ENCODE results near the gene UCK2.

UCK2 gene

DNA sequence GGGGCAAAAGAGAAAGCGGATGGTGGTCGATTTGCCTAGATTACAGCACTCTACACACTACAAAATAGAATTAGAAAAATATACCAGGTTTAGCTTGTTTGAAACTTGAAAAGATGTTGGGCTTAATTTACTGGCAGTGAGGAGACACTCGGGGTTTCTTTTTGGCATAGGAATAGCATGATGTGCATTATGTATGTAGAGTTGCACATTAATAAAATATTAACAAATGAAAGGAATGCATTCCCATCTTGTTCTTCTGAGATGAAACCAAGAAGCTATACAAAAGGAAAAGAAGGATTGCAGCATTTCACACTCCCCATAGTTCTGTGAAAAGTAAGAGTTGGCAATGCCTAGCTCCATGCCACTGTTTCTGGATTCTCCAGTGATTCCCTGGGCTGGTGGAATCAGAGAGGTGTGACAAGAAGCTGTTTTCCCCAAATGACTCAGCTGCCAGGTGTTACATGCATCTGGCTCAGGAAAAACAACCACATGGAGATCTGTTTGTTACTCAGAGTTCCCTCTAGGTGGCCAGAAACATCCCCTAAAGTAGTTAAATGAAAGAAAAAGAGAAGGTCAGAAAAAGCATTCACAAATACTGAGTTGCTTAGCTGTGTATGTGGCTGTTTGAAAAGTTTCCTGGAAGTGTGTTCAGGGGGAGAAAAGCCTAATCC is 115.6 kb downstream of the UCK2 start:
- DNase-seq: no peak

GRCh38 chr1:165945911-165946310 is 118.5 kb downstream of the UCK2 start:
- DNase-seq: no peak

DNA sequence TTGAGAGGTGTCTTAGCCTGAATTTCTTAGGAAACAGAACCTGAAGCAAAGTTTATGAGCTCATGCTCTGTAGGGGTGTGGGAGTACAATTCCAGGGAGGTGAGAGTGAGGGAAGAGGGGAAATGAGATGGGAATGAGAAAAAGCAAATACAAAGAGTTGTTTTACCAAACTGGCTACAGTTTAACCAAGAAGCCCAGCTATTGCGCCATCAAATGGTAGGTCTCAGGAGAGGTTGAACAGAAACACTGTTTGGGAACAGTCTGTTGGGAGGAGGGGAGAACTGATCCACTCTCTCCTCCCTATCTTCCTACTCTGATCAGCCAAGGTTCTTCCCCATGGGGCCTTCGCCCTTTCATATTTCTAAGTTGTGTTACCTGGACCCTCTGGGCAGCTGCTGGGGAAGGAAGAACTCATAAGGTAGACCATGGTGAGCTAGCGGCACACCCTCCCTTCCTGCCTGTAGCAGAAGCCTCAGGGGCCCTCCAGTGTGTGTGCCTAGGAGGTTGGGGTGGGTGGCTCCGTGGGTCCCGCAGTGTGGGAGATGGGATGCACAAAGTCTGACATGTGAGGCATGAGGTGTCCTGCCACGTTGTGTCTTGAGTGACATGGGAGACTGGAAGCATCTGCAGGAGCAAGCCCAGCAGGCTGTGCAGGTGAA is 120.5 kb downstream of the UCK2 start:
- no peak for DNase-seq

GRCh38 chr1:165949335-165950130 is 122.1 kb downstream of the UCK2 start:
- no peak for DNase-seq

DNA sequence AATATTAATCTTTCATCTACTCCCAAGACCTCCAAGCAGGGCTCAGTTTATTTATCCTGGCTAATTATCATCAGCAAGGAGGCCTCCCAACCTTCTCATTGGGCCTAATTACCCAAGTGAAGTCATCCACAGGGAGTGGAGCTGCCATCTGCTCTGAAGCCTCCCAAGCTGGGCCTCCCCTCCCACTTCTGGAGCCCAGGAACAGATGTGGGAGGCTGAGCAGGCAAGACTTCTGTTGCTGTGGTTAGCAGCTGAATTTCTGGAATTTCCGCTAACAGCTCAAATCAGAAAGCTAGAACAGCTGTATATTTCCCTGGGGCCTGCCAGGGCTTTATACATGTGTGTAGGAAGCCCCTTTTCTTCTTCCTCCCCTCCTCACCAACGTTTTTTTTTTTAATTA is 127.5 kb downstream of the UCK2 start:
- DNase-seq: no peak

GRCh38 chr1:165958306-165958705 is 130.9 kb downstream of the UCK2 start:
- no peak for DNase-seq

- no peak for DNase-seq
These were observed 132.7 kb downstream of the UCK2 start for GRCh38 chr1:165960136-165960535.

DNA sequence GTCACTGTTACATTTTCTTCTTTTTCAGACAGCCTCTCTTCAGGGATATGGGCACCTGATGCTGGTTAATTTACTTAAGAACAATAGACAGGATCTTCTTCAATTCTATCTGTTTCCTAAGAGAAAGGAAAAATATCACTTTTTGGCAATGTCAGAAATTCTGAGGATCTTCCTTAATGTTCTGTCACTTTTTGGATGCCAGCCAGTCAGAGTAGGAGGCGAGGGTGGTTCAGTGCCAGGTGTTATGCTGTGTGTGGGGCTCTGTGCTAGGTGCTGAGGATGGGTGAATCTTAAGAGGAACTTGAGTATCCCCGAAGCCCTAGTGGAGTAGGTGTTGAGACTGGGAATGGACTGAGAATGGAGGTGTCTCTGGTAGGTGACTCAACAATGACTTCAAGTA is 133.5 kb downstream of the UCK2 start:
- no peak for DNase-seq

Measured in NCI-H510A treated with DMSO at 0.1 percent for 48 hours (cell line).